ENCODE data around the gene NDUFB11.

- no peak for TF ChIP-seq EZH2phosphoT487 (IDR thresholded peaks at IDR 0.05; ENCODE audit: borderline replicate concordance)
- TF ChIP-seq, protein P1, sequence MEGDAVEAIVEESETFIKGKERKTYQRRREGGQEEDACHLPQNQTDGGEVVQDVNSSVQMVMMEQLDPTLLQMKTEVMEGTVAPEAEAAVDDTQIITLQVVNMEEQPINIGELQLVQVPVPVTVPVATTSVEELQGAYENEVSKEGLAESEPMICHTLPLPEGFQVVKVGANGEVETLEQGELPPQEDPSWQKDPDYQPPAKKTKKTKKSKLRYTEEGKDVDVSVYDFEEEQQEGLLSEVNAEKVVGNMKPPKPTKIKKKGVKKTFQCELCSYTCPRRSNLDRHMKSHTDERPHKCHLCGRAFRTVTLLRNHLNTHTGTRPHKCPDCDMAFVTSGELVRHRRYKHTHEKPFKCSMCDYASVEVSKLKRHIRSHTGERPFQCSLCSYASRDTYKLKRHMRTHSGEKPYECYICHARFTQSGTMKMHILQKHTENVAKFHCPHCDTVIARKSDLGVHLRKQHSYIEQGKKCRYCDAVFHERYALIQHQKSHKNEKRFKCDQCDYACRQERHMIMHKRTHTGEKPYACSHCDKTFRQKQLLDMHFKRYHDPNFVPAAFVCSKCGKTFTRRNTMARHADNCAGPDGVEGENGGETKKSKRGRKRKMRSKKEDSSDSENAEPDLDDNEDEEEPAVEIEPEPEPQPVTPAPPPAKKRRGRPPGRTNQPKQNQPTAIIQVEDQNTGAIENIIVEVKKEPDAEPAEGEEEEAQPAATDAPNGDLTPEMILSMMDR (conservative IDR thresholded peaks at IDR 0.05; ENCODE audit: low read length): no peak
These were observed 46.2 kb upstream of the NDUFB11 start for GRCh38 chrX:47190445-47191269.
